GM18511 (cell line): Measurements from ENCODE around the gene PLEKHM3.

Experiments
- ATAC-seq: cut with Tn5 transposase; IDR thresholded peaks from one replicate; pipeline ENCODE4 v1.9.1; 2021; ENCODE audit warnings: mild to moderate bottlenecking, moderate library complexity; ENCODE audit not compliant: unreplicated experiment

The PLEKHM3 gene

DNA sequence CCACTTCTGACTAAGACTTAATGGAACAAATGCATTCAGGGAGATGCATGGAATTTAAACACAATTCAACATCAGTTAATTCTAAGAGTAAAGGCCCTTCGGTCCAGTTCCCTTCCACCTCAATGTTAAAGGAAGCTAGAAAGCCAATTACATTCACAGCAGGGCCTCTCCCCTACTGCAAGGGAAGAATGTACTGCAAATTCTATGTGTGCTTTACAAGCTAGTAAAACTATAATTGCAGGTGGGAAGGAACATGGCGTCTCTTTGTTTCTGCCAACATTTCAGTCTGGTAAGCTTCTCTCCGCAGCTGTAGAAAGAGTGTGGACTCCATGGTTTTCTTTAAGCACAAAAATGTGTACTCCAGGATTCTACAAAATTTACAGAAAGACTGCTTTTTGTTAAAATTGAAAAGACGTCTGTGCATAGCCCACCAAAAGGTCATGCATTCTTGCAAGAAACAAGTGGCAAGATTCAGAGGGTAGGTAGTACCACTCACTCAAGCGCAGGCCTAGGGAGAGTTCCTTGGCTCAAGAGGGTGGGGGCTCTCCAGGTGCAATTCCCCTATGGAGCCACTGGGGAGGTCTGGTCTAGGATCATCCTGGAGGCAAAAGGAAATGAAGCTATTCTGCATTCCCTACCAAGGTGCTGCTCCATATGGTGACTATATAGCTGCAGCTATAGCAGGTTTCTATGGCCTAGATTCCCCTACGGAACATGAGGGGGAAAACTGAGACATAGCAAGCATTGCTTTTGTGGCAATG lies 128.6 kb downstream of the PLEKHM3 start:
- no peak for ATAC-seq

DNA sequence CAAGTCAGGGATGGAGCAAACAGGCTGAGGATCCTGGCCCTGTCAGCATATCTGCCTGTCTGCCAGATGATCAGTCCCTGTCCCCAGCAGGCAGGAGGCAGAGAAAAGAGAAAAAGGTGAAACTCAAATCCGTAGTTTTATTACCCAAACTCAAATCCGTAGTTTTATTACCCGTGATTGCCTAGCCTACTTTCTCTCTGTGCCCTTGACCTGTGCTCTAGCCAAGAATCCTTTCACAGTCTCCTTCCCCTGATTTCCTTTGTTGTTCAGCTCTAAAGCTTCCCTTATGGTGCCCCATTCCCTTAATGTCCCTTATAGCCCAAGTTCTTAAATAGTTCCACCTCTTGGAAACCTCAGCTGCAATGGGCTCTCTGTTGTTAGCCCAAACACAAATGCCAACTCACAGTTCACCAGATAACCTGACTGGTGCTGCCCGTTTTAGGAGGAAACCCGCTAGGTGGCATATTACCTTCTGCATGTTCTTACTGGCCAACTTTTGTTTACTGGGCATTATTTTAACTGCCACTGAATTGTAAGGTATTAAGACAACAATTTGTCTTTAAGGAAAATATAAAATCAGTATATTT lies 130.0 kb downstream of the PLEKHM3 start:
- ATAC-seq: no peak

DNA sequence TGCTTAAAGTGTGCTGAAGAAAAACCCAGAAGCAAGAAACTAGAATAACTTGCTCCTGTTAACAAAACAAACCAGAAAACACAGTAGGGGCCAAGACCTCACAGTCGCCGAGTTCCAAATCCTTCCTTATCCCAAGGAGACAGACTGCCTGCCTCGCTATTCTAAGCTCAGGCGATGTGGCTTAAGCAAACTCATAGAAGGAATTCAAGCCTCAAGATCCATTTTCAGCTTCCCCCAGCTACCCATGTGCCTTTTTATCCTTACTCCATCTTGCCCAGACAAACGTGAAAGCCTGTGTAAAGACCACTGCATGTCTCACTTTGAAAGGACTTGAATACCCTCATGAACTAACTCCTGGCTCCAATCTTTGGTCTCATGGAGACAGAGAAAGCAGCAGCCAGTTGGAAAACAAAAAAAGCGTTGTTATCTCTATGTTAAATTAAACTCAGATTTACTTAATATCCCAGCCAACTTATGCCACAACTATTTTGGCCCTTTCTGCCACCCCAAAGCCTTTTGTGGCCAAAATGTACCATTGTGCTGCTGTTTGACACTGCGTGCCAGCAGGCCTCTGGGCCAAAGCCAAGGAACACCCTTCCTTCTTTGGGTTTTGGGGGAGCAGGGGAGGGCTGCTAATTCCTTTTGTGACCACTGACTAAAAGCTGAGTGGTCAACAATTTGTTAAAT lies 132.5 kb downstream of the PLEKHM3 start:
- ATAC-seq: no peak

DNA sequence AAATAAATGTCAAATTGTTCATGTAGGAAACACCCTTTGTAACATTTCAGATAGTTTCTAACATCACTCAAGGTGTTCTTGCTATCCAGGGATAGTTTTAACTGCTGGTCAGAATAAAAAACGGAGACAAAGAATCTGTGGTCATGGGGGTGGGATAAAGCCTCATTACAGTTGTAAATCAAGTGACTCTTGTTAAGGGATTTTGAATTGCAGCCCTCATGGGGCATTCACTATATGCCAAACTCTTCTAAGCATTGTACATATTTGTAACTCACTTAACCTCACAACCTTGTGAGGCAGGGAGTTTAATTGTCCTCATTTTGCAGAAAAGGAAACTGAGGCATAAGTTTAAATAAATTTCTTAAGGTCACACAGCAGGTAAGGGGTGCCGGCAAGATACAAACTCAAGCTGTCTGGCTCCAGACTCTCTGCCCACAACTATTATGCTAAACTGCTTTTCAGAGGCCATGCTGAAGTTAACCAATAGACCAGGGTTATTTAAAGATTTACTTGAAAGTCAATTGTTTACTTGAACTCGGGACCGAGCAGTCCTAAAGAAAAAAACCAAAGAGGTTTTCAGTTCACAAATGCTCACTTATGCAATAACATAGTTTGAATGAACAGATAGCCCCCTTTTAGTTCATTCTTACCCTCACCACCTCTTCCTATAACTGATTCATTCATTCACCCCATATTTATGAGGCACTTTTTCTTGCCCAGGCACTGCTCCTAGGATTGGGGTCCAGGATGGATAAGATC lies 134.1 kb downstream of the PLEKHM3 start:
- ATAC-seq: no peak

DNA sequence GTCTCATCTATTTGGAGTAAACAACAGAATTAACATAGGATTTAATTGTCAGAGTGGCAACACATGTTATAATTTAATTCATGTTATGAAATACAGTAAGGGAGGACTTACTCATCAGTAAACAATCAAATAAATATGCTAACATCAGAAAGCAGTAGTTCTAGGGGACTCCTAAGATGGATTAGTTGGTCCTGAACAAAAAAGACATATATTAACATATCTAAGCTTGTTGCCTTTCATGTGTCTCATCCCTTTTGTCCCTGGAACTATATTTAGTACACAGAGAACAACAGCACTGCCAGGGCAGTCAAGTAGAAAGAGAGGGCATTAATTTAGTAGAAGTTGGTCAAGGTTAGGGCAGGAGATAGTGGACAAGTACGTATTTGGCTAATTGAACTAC lies 137.8 kb downstream of the PLEKHM3 start:
- no peak for ATAC-seq

DNA sequence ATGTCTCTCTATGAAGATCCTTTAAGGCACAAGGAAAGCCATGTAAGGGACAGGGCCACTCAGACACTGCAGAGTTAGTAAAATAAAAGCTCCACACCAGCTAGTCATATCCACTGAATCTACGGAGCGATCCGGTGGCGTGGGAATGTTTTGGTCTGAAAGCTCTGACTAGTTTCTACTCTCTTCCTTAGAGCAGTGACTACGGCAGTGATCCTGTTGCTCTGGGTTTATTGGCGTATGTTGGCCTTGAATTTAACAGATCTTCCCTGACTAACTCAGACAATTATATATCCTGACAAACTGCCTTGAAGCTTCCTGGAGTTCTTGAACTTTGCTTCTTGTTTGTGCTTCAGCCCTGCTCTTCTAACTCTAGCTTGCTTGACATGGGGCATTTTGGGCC lies 140.3 kb downstream of the PLEKHM3 start:
- ATAC-seq: no peak

DNA sequence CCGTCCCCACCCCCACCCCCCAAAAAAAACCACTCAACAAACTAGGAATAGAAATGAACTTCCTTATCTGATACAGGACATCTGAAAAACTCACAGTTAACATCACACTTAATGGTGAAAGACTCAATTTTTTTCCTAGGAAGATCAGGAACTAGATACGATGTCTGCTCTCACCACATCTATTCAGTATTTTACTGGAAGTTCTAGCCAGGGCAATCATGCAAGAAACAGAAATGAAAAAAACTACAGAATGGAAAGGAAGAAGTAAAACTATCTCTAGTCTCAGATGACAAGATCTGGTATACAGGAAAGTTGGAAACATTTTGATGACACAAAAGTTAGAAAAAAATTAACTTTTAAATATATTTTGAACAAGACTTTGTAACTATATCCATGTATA lies 141.2 kb downstream of the PLEKHM3 start:
- ATAC-seq: no peak

DNA sequence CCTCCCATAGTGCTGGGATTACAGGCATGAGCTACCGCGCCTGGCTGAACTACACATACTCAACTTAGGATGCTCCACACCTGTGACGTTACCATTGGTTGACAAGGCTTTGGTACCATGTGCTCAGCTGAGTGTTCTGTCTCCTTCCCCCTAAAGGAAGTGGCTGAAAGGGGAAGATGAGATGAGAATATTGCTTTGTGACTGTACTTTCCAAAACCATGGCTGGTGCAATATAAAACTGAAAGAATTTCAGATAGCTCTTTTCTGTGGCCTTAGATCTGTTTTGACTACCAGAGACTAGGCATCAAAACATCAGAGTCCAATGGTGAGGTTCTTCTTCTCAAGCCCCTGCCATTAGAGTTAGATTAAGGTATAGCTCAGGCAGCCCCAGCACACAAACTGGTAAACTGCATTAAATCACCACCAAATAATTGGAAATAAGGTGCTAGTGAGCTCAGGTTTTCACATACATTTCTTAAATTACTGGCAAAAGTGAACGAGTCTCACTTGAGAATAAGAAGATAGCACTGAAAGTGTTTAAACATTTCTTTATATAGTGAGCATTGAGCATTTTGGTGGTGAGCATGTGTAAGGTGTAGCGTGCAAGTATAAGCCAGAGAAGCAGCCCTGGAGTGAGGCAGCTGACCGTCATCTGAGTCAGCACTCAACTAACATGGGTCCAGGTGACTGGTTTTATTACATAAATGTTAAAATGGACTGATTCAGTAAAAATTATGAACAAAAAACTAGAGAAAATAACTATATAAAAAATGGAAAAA lies 142.1 kb downstream of the PLEKHM3 start:
- ATAC-seq: peak; percentile 55

DNA sequence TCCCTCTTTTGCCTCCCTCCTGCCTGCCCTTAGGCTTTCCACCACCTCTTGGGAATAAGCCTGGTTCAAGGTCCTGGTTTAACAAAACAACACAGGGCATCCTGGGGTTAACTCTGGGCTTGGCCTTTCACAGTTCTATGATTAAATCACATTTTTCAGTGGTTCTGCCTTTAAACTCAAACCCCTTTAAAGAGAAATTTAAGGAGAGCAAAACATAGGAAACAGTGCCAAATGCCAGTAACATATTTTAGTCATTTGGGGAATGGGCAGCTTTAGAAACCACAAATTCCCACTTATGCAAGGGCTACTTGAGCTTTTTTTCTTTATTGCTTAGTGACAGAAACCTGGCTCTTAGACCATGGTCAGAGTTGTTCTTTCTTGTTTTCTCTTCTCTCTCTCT lies 143.4 kb downstream of the PLEKHM3 start:
- ATAC-seq: no peak

DNA sequence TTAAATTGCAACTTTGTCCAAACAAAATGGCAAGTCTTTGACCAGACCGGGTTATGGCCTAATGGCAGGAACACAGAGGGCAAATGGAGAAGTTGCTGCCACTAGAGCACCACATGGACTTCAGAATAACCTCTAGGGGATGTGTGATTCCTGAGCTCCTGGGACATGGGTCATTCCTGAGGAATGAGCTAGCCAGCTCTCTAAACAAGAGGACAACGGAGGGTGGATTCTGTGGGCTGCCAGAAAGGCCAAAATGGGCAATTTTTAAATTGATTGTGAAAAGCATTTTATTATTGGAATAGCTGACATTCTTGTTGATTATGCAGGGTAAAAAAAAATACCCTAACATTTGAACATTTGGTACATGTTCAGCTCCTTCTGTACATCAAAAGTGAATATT lies 145.8 kb downstream of the PLEKHM3 start:
- no peak for ATAC-seq

DNA sequence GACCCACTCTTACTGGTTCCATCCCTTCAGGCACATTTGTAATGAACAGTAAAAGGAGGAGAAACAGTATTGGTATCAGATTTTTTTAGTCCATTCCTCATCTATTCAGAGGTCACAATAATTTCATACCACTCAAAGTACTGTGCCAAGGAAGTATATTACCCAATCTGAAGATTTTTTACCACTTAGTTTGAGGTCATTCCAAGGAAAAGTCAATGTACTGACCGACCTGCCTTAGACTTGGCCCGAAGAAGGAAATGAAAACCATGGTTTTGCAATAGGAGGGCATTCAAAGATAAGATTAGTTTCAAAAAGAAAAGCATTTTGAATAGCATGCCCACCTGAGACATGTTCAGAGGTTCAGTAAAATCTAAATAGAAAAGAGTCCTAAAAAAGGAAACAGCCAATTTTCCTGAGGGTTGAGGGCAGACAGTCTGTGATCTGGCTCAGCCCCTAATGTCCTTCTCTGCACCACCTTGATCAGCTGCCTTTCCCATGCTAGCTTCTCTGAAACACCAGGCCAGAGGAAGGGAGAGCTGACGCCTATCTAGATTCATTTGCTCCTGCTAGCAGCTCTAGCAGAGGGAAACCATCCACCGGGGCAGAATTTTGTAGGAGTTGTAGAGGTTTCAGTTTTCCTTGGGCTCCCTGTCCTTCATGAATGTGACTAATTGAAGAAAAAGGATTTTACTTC lies 148.3 kb downstream of the PLEKHM3 start:
- no peak for ATAC-seq

DNA sequence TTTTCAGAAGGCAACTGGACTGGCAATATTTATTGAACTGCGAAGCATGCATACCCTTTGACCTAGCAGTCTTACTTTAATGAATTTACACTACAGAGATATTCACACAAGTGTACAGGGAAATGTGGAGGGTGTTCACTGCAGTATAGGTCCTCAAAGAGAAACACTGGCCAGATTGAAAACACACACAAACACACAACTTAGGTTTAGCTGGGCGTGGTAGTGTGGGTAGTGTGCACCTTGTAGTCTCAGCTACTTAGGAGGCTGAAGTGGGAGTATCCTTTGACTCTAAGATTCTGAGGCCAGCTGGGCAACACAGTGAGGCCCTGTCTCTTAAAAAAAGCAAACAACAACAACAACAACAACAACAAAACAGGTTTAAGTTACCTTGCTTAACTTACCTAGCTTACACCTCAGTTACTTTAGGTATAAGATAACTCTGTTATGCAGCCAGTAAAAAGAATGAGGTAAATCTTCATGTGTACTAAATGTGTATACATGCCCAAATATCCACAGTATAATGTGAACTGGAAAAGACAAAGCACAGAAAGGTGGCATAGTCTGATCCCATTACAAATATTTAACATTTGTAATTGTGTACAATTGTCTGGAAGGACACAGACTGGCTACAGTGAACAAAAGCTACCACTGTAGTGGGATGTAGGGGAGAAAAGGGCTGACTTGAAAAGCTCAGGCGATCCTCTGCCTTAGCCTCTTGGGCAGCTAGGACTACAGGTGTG lies 149.7 kb downstream of the PLEKHM3 start:
- ATAC-seq: no peak

DNA sequence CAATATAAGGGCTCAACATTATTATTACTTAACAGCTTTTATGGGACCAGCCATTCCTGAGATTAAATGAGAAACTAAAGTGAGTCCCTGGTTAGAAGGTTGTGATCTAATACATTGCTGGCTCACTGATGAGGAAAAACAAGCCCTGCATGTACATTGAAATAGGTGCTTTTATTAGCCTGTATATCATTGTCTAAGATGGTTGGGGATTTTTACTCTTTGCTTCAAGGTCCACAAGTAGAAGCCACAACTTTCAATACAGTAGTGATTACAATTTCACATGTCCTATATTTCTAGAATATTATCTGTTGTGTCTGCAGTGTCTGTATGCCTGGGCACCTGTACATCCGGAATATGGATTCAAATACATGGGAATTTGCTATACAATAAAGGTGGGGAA lies 151.5 kb downstream of the PLEKHM3 start:
- ATAC-seq: peak; percentile 73

DNA sequence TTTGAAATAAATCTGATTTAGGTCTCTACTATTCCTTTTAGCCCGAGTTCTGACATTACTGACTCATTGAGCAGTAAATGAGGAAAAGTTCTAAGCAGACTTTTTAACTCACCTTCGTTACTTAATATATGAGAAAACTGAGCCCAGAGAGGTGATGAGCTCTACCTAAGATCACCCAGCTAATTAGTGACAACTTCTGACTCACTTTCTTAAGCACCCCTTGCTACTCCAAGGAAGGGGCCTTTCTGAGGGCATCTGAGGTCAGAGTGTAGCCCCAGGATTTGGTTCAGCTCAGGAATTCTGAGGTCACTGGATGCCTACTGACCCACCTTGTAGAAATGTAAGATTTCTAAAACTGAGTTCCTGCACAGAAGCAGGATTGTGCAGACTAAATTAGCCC lies 153.4 kb downstream of the PLEKHM3 start:
- no peak for ATAC-seq

DNA sequence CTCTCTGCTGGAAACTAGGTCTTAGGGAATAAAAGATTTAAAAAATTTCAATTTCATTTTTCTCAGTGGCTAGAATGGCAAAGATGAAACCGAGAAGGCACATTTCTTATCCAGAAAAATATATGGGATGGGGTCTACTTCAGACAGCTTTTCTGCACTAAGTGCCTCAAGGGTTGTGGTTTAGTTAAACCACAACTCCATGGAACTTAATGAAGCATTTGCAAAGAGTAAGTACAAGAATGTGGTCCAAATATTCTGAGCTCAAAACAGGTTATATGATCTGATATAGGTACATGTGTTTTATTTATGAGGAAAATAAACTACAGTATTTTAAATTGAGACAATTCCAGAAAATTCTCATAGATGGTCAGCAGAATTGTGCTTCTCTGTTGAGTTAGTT lies 153.8 kb downstream of the PLEKHM3 start:
- no peak for ATAC-seq

DNA sequence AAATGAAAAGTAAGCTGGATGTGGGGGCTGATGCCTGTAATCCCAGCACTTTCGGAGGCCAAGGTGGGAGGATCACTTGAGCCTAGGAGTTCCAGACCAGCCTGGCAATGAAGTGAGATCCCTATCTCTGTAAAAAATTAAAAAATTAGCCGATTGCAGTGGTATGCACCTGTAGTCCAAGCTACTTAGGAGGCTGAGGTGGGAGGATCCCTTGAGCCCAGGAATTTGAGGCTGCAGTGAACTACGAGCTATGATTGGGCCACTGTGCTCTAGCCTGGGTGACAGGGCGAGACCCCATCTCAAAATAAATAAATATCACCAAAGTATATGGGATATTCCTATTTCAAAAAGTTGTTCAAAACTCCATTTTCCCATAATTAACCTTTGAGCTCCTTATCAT lies 154.5 kb downstream of the PLEKHM3 start:
- ATAC-seq: no peak

DNA sequence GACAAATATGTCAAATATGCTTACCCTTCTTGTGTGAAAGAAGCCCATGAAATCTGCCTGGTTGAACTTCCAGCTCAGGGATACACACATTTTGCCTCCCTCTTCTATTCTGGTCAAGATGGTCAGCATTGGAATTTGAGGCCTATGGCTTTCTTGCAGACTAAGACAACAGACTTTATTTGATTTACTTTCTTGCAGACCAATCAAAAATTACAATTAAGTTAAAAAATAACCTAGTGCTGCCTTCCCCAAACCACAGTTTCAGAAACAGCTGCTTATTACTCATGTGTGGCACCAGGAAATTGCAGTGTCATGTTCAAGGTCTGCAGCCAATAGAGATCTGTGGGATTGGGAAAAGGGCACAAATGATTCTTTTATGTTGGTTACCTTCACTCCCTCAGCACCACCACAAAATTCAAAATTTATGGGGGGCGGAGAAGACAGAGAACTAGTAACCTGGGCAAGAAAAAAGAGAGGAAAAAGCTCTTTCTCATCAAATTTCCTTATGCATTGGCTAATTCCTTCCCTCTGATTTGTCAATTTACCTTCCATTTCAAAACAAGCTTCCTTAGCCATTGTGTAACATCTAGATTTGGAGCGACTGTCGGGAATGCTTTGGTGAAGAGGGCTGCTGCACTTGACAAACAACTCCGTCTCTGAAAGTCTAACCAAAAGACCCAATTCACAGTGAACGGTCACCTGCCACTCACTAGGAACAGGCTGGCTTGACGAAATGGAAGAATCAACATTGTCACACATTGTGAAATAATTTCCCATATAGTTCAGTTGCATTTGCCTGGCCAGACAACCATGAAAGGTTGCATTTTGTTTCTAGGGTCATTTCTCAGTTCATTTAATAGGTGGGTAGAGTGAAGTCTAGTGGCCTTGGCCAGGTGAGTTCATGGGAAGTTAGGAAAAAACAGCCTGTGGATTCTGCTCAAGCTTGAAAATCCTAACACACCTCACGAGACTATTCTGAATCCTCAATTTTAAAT lies 155.2 kb downstream of the PLEKHM3 start:
- ATAC-seq: peak; percentile 65

DNA sequence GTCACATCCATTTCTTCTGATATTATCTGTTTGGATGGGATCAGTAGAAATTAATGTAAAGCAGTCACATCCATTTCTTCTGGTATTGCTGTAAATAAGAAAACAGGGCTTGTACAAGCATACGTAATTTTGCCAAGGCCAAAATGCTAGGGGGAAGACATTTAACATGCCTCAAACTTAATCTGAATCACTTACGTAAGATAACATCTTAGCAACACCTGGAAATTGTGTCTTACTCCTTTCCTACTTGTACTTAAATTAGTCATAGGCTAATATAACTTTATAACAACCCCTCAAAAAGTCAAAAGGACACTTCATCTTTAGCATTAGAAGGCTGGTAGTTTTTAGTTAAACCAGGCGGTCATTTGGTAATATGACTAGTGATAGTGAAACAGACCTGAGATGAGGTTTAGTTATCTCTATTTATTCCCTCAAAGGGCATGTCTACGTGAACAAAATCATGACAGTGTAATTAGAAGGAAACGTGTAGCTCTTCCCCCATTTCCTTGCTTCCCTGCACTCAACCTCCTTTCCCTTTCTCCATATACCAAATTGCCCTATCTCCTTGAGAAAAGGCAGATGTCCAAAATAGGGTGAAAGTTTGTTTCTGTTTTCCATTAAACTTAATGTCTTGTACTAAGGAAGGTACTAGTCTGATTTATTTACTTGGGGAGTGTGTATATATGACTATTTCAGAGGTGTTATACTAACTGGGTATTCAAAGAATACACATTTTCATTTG lies 156.3 kb downstream of the PLEKHM3 start:
- no peak for ATAC-seq
